Gastroesophageal sphincter (tissue), 4 donors: ENCODE data around the gene DACH1. TPM values are rescaled to one million over a fixed set of nuclear protein-coding genes. Genes with fewer than 3 reads are reported as not detected.

Source experiments
- ATAC-seq: fragments of 150-250 bp; one replicate; pipeline ENCODE4 v1.9.1; 2016; ENCODE audit warnings: mild to moderate bottlenecking, moderate library complexity
- H3K27ac ChIP-seq, 4 donors: fragments of 200-600 bp; sonication (generic) in 3 of 4; 1 replicate in 3 of 4; 2 replicates in 1 of 4; pipeline ENCODE4 v1.5.1; 2016 to 2019
- H3K27me3 ChIP-seq: fragments of 200-600 bp; sonication (generic); one replicate; pipeline ENCODE4 v1.5.1; 2019
- H3K36me3 ChIP-seq, 2 donors: fragments of 200-600 bp; sonication (generic); one replicate each; pipeline ENCODE4 v1.5.1; 2019; ENCODE audit warnings: control low read depth in 1 of 2
- H3K4me1 ChIP-seq, 3 donors: fragments of 200-600 bp; sonication (generic); 1 replicate in 2 of 3; 2 replicates in 1 of 3; pipeline ENCODE4 v1.5.1; 2016 to 2019; ENCODE audit warnings: control low read depth in 2 of 3
- H3K4me3 ChIP-seq, 2 donors: fragments of 200-600 bp; sonication (generic); one replicate each; pipeline ENCODE4 v1.5.1; 2019; ENCODE audit warnings: mild to moderate bottlenecking in 1 of 2, moderate library complexity in 1 of 2
- H3K9me3 ChIP-seq, 3 donors: fragments of 200-600 bp; sonication (generic); one replicate each; pipeline ENCODE4 v1.5.1; 2017 to 2019; ENCODE audit warnings: control low read depth in 2 of 3
- CTCF ChIP-seq, 4 experiments: fragments of 200-600 bp in 2 of 4; fragments of 450-650 bp in 2 of 4; sonication (generic) in 1 of 4; IDR thresholded peaks; one replicate each; pipeline ENCODE4 v1.5.1; 2017 to 2019; ENCODE audit warnings: antibody characterized with exemption in 4 of 4, mild to moderate bottlenecking in 2 of 4, moderate library complexity in 2 of 4
- EP300 ChIP-seq: sonication (generic); formaldehyde crosslinking; IDR thresholded peaks from one replicate; pipeline ENCODE4 v1.6.1; 2017; ENCODE audit warnings: antibody characterized with exemption, mild to moderate bottlenecking
- POLR2A ChIP-seq, 2 donors: fragments of 450-650 bp; IDR thresholded peaks; one replicate each; pipeline ENCODE4 v1.6.1; 2017; ENCODE audit warnings: antibody characterized with exemption in 2 of 2, mild to moderate bottlenecking in 2 of 2, moderate library complexity in 1 of 2
- POLR2AphosphoS5 ChIP-seq: sonication (generic); formaldehyde crosslinking; IDR thresholded peaks from one replicate; pipeline ENCODE4 v1.6.1; 2017; ENCODE audit warnings: antibody characterized with exemption
- WGBS, 2 donors: methylation state at CpG; one replicate each; pipeline ENCODE4 v1.1.5; 2018; ENCODE audit warnings: low coverage in 1 of 2; 5-methylcytosine and 5-hydroxymethylcytosine counted together
- total RNA-seq, 4 donors: library from RNA; depleted of rRNA; stranded (reverse); fragments of >200 nt; gene quantifications; one replicate each; pipeline ENCODE4 v1.1.0, GENCODE V29; 2016

DACH1 gene
- total RNA-seq, 4 donors from 2014 or later, result 1.1 to 2.1 (median 1.7) TPM

DNA sequence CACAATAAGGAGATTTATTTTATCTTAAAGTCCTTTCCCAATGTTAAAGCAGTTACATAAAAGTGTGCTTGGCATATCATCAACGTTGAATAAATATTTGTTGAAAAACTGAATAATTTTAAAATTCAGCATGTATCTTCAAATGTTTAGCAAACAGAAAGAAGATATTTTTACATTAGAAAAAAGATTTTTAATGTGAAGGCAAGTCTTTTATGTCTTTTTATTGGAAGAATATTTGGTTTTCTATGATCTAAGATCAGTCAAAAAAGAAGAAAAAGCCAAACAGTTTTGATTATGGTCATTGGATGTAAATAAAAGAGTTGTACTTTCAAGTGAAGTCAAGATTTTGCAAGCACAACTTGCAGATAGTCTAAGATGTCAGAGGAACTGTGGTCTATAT lies 397.4 kb downstream of the DACH1 start:
- no peaks in the 10 kb centered on the region for H3K27me3 ChIP-seq
- H3K9me3 ChIP-seq, result no peaks in the 10 kb centered on the region
- no peaks in the 10 kb centered on the region for H3K36me3 ChIP-seq
- ATAC-seq, result no peak
- no peak for TF ChIP-seq CTCF (IDR thresholded peaks at IDR 0.05)
- TF ChIP-seq EP300, result no peak
- TF ChIP-seq POLR2AphosphoS5, result no peak
- no peak for TF ChIP-seq POLR2A (IDR thresholded peaks at IDR 0.05)
- 27 to 33% methylated on average over 1 of the region's 1 CpG for WGBS, 2 donors
- no peak overlapping the region for H3K27ac ChIP-seq
- no peaks in the 10 kb centered on the region for H3K4me1 ChIP-seq
- H3K4me3 ChIP-seq, result no peak overlapping the region

- TF ChIP-seq POLR2A (IDR thresholded peaks at IDR 0.05) (no peak), EP300 (no peak), CTCF (IDR thresholded peaks at IDR 0.05) (no peak), POLR2AphosphoS5 (no peak)
- 33% methylated on average over 1 of the region's 1 CpG for WGBS, 2 donors
- Histone ChIP-seq H3K27ac (no peak overlapping the region), H3K9me3 (no peaks in the 10 kb centered on the region), H3K27me3 (no peaks in the 10 kb centered on the region), H3K36me3 (no peaks in the 10 kb centered on the region), H3K4me3 (no peak overlapping the region), H3K4me1 (no peaks in the 10 kb centered on the region)
- no peak for ATAC-seq
Observed at GRCh38 chr13:71464686-71465085, 402.3 kb downstream of the DACH1 start.

- H3K27me3 ChIP-seq, result no peaks in the 10 kb centered on the region
- no peak overlapping the region for H3K27ac ChIP-seq
- H3K9me3 ChIP-seq, result no peaks in the 10 kb centered on the region
- ATAC-seq, result no peak
- no peak overlapping the region for H3K4me3 ChIP-seq
- H3K4me1 ChIP-seq, result no peaks in the 10 kb centered on the region
- no peaks in the 10 kb centered on the region for H3K36me3 ChIP-seq
- 72 to 88% methylated on average over 1 of the region's 1 CpG for WGBS, 2 donors
- TF ChIP-seq POLR2AphosphoS5, result no peak
- TF ChIP-seq POLR2A (IDR thresholded peaks at IDR 0.05), result no peak
- TF ChIP-seq EP300, result no peak
- TF ChIP-seq CTCF (IDR thresholded peaks at IDR 0.05), result no peak
Observed at GRCh38 chr13:71461892-71462291, 405.1 kb downstream of the DACH1 start.

DNA sequence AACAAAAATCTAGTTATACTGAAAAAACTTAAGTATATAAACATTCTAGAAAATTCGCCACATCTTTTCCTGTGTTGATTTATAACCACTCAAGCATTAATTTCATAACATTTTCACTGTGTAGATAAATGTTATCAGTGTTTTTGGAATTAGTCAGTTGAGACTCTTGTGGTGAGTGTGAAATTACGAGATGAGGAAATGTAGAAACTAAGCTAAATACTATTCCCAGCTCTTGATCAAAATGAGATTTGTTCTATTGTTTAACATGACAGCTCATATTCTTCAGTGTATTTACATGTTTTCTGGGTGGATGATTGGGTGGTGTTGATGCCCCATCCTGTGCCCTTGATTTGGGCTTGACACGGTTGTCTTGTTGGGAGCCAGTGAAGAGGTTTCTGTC lies 406.8 kb downstream of the DACH1 start:
- Histone ChIP-seq H3K27me3 (no peaks in the 10 kb centered on the region), H3K4me1 (no peaks in the 10 kb centered on the region), H3K27ac (no peak overlapping the region), H3K9me3 (no peaks in the 10 kb centered on the region), H3K36me3 (no peaks in the 10 kb centered on the region), H3K4me3 (no peak overlapping the region)
- TF ChIP-seq CTCF (IDR thresholded peaks at IDR 0.05), result no peak
- TF ChIP-seq EP300, result no peak
- 32 to 85% methylated on average over 2 to 3 of the region's 3 CpGs for WGBS, 2 donors
- no peak for ATAC-seq

DNA sequence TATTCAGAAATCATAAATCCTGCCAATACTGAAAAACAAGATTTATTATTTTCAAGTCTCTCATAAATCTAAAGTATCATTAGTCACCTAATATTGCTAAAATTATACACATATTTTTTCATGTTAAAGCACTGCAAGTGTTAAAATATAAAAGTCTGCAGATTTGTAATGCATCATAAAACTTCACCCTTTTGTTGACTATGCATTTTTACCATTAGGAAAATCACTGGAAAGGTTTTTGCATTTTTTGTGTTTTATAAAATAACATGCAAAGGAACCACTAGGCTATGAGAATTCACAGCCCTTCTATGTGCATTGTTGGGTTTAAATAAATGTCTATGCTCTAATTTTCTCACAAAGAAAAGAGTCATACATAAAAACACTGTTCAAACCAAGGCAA lies 407.3 kb downstream of the DACH1 start:
- ATAC-seq, result no peak
- no peak for TF ChIP-seq POLR2AphosphoS5
- no peak for TF ChIP-seq CTCF (IDR thresholded peaks at IDR 0.05)
- TF ChIP-seq EP300, result no peak
- TF ChIP-seq POLR2A (IDR thresholded peaks at IDR 0.05), result no peak

More for the DNA sequence above, 407.3 kb downstream of the DACH1 start:
- Histone ChIP-seq H3K4me1 (no peaks in the 10 kb centered on the region), H3K27ac (no peak overlapping the region), H3K4me3 (no peak overlapping the region), H3K27me3 (no peaks in the 10 kb centered on the region), H3K9me3 (no peaks in the 10 kb centered on the region), H3K36me3 (no peaks in the 10 kb centered on the region)
